HepG2 (cell line): ENCODE results near the gene MBD3L5. TPM values are rescaled to one million over a fixed set of nuclear protein-coding genes. Genes with fewer than 3 reads are reported as not detected.
"Not testable (repeated sequence)": the region's sequence is repeated elsewhere in the genome, so short reads cannot be mapped to it uniquely, and the experiment has no call there.

Experiments
- ATAC-seq: fragments of 200-7000 bp; cut with Tn5 transposase; 3 replicates; pipeline ENCODE4 v1.9.1; 2020; ENCODE audit warnings: mild to moderate bottlenecking, moderate library complexity
- BruUV-seq: library from RNA; stranded (reverse); fragments of 400-500 nt; replicated peaks from 2 replicates; lab custom pipeline; 2021; lab: Mats Ljungman, UMichigan
- CTCF ChIA-PET: fragments of 300-600 bp; formaldehyde crosslinking; extraction: SDS; loops from one replicate; lab custom pipeline; 2021; ENCODE audit warnings: low total read pairs, inconsistent platforms, low intra/inter-chr PET ratio; lab: Yijun Ruan, JAX
- POLR2A ChIA-PET: fragments of 350-600 bp; sonication (Branson Sonifier 250); formaldehyde crosslinking; loops from one replicate; lab custom pipeline; 2020; ENCODE audit warnings: antibody characterized with exemption, inconsistent platforms; lab: Yijun Ruan, JAX
- DNase-seq: peaks from one replicate; pipeline ENCODE4 v3.0.0-alpha.2; 2015; ENCODE audit warnings: low spot score
- FAIRE-seq: peaks from 3 replicates; lab custom pipeline; 2011; peaks lifted over from hg19 to GRCh38; lab: Jason Lieb, UNC
- H2AFZ ChIP-seq: one replicate; pipeline ENCODE4 v1.6.1; 2011; ENCODE audit warnings: low read length, inconsistent platforms
- H3K27ac ChIP-seq: fragments of 300-600 bp; 3 replicates; pipeline ENCODE4 v1.8.0; 2011; ENCODE audit warnings: mixed run types, mild to moderate bottlenecking, mixed read lengths, low read length, inconsistent platforms; ENCODE audit not compliant: insufficient read depth; ENCODE audit errors: extremely low read length
- H3K27me3 ChIP-seq, 2 experiments: fragments of 200-600 bp in 1 of 2; 2 replicates in 1 of 2; 3 replicates in 1 of 2; pipeline versions ENCODE4 v1.6.0 to v1.8.0; 2011; ENCODE audit warnings: low read length in 2 of 2, mild to moderate bottlenecking in 2 of 2, moderate library complexity in 2 of 2, inconsistent platforms in 1 of 2; ENCODE audit not compliant: insufficient read depth in 2 of 2, control insufficient read depth in 1 of 2
- H3K36me3 ChIP-seq, 2 experiments: fragments of 200-600 bp in 1 of 2; replicated peaks in 1 of 2; 2 replicates in 1 of 2; 3 replicates in 1 of 2; pipeline versions ENCODE4 v1.5.1 to v1.8.0; 2011; ENCODE audit warnings: low read length in 2 of 2, inconsistent platforms in 1 of 2; ENCODE audit not compliant: insufficient read depth in 2 of 2, control insufficient read depth in 1 of 2
- H3K4me1 ChIP-seq: 2 replicates; pipeline ENCODE4 v1.5.1; 2012; ENCODE audit warnings: low read length, inconsistent platforms; ENCODE audit not compliant: insufficient read depth
- H3K4me2 ChIP-seq: 2 replicates; pipeline ENCODE4 v1.6.0; 2011; ENCODE audit warnings: low read depth, low read length, inconsistent platforms
- H3K4me3 ChIP-seq, 3 experiments: fragments of 200-600 bp in 1 of 3; sonication (generic), shearing (Covaris generic) in 1 of 3; replicated peaks in 1 of 3; 2 replicates each; pipeline ENCODE4 v1.5.1; 2011 to 2016; ENCODE audit warnings: low read length in 3 of 3, inconsistent platforms in 2 of 3, low read depth in 2 of 3, mild to moderate bottlenecking in 2 of 3, control low read depth in 1 of 3, mixed read lengths in 1 of 3; ENCODE audit not compliant: insufficient read depth in 1 of 3
- H3K79me2 ChIP-seq: one replicate; pipeline ENCODE4 v1.6.1; 2011; ENCODE audit warnings: low read length, inconsistent platforms; ENCODE audit not compliant: insufficient read depth
- H3K9ac ChIP-seq: 2 replicates; pipeline ENCODE4 v1.6.0; 2011; ENCODE audit warnings: mild to moderate bottlenecking, low read depth, low read length, inconsistent platforms; ENCODE audit not compliant: insufficient read depth
- H3K9me3 ChIP-seq: 2 replicates; pipeline ENCODE4 v1.5.1; 2012; ENCODE audit warnings: mild to moderate bottlenecking, low read length
- H4K20me1 ChIP-seq: 2 replicates; pipeline ENCODE4 v1.6.0; 2011; ENCODE audit warnings: inconsistent platforms, mild to moderate bottlenecking, low read length, moderate library complexity; ENCODE audit not compliant: insufficient read depth
- WGBS: methylation state at CpG from one replicate; pipeline ENCODE4 v1.1.6; 2017; ENCODE audit warnings: low lambda C conversion rate; 5-methylcytosine and 5-hydroxymethylcytosine counted together
- in situ Hi-C: cut with HindIII; loops from 2 replicates; pipeline ENCODE4 v1.10.0; 2017; ENCODE audit warnings: low pct_unique_long_range_greater_than_20kb; ENCODE audit not compliant: extremely low pct_ligation_motif_present
- intact Hi-C: fragments of 100-400 bp; cut with micrococcal nuclease; formaldehyde crosslinking; loops from one replicate; pipeline ENCODE4 v1.10.0; 2022; ENCODE audit not compliant: unreplicated experiment
- polyA plus RNA-seq, 8 experiments: library from polyadenylated mRNA; depleted of rRNA in 3 of 8; stranded (reverse) in 7 of 8; unstranded in 1 of 8; fragments of >200 nt; fragmentation: Illumina TruSeq in 4 of 8; extraction: Trizol in 4 of 8; gene quantifications; 2 replicates each; pipeline versions ENCODE4 v1.2.1 to v1.2.3, GENCODE V29; 2011 to 2016; ENCODE audit warnings: low read depth in 4 of 8, missing spikeins in 1 of 8, mixed read lengths in 1 of 8; ENCODE audit not compliant: insufficient read depth in 1 of 8
- total RNA-seq, 5 experiments: library from RNA; depleted of rRNA; stranded (reverse); fragments of >200 nt; fragmentation: Illumina TruSeq; extraction: Trizol; gene quantifications; 2 replicates each; pipeline ENCODE4 v1.2.3, GENCODE V29; 2016; ENCODE audit warnings: low read depth in 1 of 5

MBD3L5 gene
- total and polyA plus RNA-seq, 2 of the 13 experiments (the other 11 are each of a cell fraction or from before 2014, with no cell fraction given) = not detected

DNA sequence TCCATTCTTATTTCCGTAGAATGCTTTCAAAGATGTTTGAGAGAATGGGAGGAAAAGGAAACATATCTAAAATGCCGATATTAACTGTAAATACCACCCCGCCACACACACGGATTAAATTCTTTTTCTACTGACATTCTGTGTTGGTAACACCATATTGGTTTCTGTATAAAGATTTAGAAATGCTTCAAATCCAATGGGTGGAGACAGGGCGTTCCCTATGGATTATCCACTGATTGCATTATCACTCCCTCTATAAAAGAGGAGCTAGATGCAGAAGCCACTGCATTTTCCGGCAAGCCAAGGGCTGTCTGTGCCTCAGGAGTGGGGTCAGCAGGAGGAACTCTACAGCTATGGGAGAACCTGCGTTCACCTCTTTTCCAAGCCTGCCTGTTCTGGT, 18.6 kb downstream of the MBD3L5 start, which contains the start of gene MBD3L2:
Gene MBD3L2, plus strand, starts transcription at position 301 of the 400 bp plus-strand sequence. Its CDS starts 53 bp downstream, at position 354.
- H3K4me2 ChIP-seq, FAIRE-seq, intact Hi-C loops, H3K36me3 ChIP-seq, POLR2A ChIA-PET, H3K79me2 ChIP-seq, ATAC-seq, CTCF ChIA-PET, H3K27me3 ChIP-seq, H3K4me3 ChIP-seq, H3K27ac ChIP-seq, DNase-seq, H3K9me3 ChIP-seq, in situ Hi-C loops, H4K20me1 ChIP-seq, H3K4me1 ChIP-seq, H3K9ac ChIP-seq, BruUV-seq, H2AFZ ChIP-seq: not testable (repeated sequence)
- no CpG with 5 or more reads among the region's 7 CpGs for WGBS

DNA sequence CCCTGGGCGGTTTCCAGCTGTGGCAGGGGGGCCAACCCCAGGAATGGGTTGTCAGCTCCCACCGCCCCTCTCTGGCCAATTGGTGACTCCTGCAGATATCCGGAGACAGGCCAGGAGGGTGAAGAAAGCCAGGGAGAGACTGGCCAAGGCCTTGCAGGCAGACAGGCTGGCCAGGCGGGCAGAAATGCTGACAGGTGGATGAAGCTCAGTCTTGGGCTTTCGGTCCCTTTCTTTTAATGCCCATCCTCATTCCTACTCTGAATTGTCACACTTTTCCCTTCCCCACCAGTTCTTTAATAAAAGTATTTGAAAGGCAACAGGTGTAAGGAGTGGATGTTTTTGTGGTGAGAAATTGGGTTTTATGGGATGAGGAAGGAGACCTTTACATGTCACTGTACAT, 21.0 kb downstream of the MBD3L5 start:
- DNase-seq, H3K79me2 ChIP-seq, FAIRE-seq, H3K4me3 ChIP-seq, H2AFZ ChIP-seq, H3K4me1 ChIP-seq, H4K20me1 ChIP-seq, H3K27ac ChIP-seq, BruUV-seq, H3K36me3 ChIP-seq, intact Hi-C loops, H3K27me3 ChIP-seq, CTCF ChIA-PET, in situ Hi-C loops, POLR2A ChIA-PET, H3K9me3 ChIP-seq, H3K4me2 ChIP-seq, ATAC-seq, H3K9ac ChIP-seq: not testable (repeated sequence)
- WGBS = 82% methylated on average over 2 of the region's 5 CpGs

DNA sequence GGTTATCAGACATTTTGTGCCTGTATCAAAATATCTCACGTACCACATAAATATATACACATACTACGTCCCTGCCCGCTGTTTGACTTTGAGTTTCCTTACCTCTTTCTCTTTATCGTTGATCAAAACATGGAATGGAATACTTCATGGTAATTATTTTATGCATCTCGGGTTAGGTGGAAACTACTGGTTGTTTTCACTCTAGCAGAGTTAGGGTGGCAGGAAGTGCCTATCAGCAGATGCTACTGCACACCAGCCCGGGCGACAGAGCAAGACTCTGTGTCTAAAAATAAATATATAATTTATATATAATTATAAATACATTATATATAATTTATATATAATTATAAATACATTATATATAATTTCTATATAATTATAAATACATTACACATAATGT, 22.5 kb downstream of the MBD3L5 start:
- H4K20me1 ChIP-seq, CTCF ChIA-PET, H3K27ac ChIP-seq, ATAC-seq, H3K4me2 ChIP-seq, FAIRE-seq, H2AFZ ChIP-seq, H3K9ac ChIP-seq, in situ Hi-C loops, H3K36me3 ChIP-seq, H3K79me2 ChIP-seq, H3K4me1 ChIP-seq, BruUV-seq, H3K9me3 ChIP-seq, POLR2A ChIA-PET, DNase-seq, intact Hi-C loops, H3K4me3 ChIP-seq, H3K27me3 ChIP-seq: not testable (repeated sequence)
- WGBS = 71% methylated on average over 7 of the region's 7 CpGs

DNA sequence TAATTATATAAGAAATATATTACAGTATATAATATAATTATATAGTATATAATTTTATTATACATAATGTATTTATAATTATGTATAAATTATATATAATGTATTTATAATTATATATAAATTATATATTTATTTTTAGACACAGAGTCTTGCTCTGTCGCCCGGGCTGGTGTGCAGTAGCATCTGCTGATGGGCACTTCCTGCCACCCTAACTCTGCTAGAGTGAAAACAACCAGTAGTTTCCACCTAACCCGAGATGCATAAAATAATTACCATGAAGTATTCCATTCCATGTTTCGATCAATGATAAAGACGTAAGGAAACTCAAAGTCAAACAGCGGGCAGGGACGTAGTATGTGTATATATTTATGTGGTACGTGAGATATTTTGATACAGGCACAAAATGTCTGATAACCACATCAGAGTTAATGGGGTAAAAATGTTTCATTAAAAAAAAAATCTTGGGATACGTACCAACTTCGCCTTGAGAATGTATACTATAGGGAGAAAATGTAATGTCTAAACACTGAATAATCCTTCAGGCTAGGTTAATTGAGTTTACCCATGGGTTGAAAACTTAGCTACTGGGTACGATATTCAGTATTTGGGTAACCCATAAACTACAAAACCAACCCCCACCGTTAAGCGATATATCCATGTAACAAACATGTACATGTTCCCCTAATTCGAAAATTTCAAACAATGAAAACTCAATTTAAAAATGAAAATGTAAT, 24.4 kb downstream of the MBD3L5 start:
- in situ Hi-C loops, H3K27ac ChIP-seq, H3K4me2 ChIP-seq, DNase-seq, H3K36me3 ChIP-seq, H3K9ac ChIP-seq, H3K4me3 ChIP-seq, H3K4me1 ChIP-seq, intact Hi-C loops, H4K20me1 ChIP-seq, ATAC-seq, POLR2A ChIA-PET, H3K9me3 ChIP-seq, H3K79me2 ChIP-seq, H2AFZ ChIP-seq, CTCF ChIA-PET, BruUV-seq, FAIRE-seq, H3K27me3 ChIP-seq: not testable (repeated sequence)
- 76% methylated on average over 14 of the region's 14 CpGs for WGBS
